GM12892 (cell line): Measurements from ENCODE around the gene SLC37A1.

Source experiments
- DNase-seq: peaks from one replicate; pipeline ENCODE4 v3.0.0; 2011; ENCODE audit not compliant: insufficient read length
- FAIRE-seq: peaks from 2 replicates; lab custom pipeline; 2011; peaks lifted over from hg19 to GRCh38; lab: Jason Lieb, UNC
- POLR2A ChIP-seq: IDR thresholded peaks from 2 replicates; pipeline ENCODE4 v1.6.1; 2011; ENCODE audit warnings: low read depth, low read length, control low read depth
- POLR2AphosphoS5 ChIP-seq: IDR thresholded peaks from 2 replicates; pipeline ENCODE4 v1.6.1; 2011; ENCODE audit warnings: low read depth, low read length, control low read depth
- TAF1 ChIP-seq: IDR thresholded peaks from 2 replicates; pipeline ENCODE4 v1.6.1; 2011; ENCODE audit warnings: low read depth, mild to moderate bottlenecking, control low read depth, low read length, borderline replicate concordance

SLC37A1 gene

GRCh38 chr21:42498012-42498411 is 15.6 kb upstream of the SLC37A1 start:
- FAIRE-seq: no peak
- DNase-seq: no peak
- no peak for TF ChIP-seq POLR2A
- no peak for TF ChIP-seq POLR2AphosphoS5
- no peak for TF ChIP-seq TAF1

GRCh38 chr21:42499444-42500112 is 14.1 kb upstream of the SLC37A1 start:
- TF ChIP-seq TAF1: no peak
- no peak for TF ChIP-seq POLR2A
- no peak for TF ChIP-seq POLR2AphosphoS5
- no peak for FAIRE-seq
- DNase-seq: no peak

- DNase-seq (no peak), FAIRE-seq (no peak)
- TF ChIP-seq TAF1 (no peak), POLR2AphosphoS5 (no peak), POLR2A (no peak)
These were observed 13.4 kb upstream of the SLC37A1 start for GRCh38 chr21:42500225-42500624.

- FAIRE-seq (no peak), DNase-seq (no peak)
- TF ChIP-seq POLR2AphosphoS5 (no peak), TAF1 (no peak), POLR2A (no peak)
These were observed 12.9 kb upstream of the SLC37A1 start for GRCh38 chr21:42500736-42501135.

- no peak for DNase-seq
- FAIRE-seq: no peak
- no peak for TF ChIP-seq POLR2AphosphoS5
- no peak for TF ChIP-seq POLR2A
These were observed 9.9 kb upstream of the SLC37A1 start for GRCh38 chr21:42503711-42504110.

- FAIRE-seq (peak; percentile 97), DNase-seq (peak; percentile 47)
- no peak for TF ChIP-seq TAF1
- no peak for TF ChIP-seq POLR2AphosphoS5
- TF ChIP-seq POLR2A: no peak
These were observed 8.4 kb upstream of the SLC37A1 start for GRCh38 chr21:42505090-42505726.

- no peak for TF ChIP-seq POLR2A
- no peak for TF ChIP-seq TAF1
- TF ChIP-seq POLR2AphosphoS5: no peak
- no peak for FAIRE-seq
- DNase-seq: no peak
These were observed 6.2 kb upstream of the SLC37A1 start for GRCh38 chr21:42507418-42507817.

- no peak for TF ChIP-seq TAF1
- TF ChIP-seq POLR2A: no peak
- TF ChIP-seq POLR2AphosphoS5: no peak
- DNase-seq: no peak
- no peak for FAIRE-seq
These were observed 5.3 kb upstream of the SLC37A1 start for GRCh38 chr21:42508371-42508770.

- DNase-seq (no peak), FAIRE-seq (no peak)
- TF ChIP-seq TAF1 (no peak), POLR2AphosphoS5 (no peak), POLR2A (no peak)
These were observed 4.4 kb upstream of the SLC37A1 start for GRCh38 chr21:42509244-42509643.

- no peak for DNase-seq
- no peak for FAIRE-seq
- TF ChIP-seq POLR2A (no peak), POLR2AphosphoS5 (no peak), TAF1 (no peak)
These were observed 1.2 kb upstream of the SLC37A1 start for GRCh38 chr21:42512346-42513034.

GRCh38 chr21:42513985-42514882 is 582 bp downstream of the SLC37A1 start:
- DNase-seq (peak; percentile 70), FAIRE-seq (peak; percentile 87)
- TF ChIP-seq TAF1 (peak; percentile 61; the same call in 1 of the 2 replicates), POLR2A (peak; percentile 57; the same call in 1 of the 2 replicates), POLR2AphosphoS5 (peak; percentile 66; the same call in 1 of the 2 replicates)
